Lower lobe of right lung (tissue), 2 donors: ENCODE results near the gene ABITRAM. TPM values are rescaled to one million over a fixed set of nuclear protein-coding genes. Genes with fewer than 3 reads are reported as not detected.

Experiments used
- ATAC-seq, 2 donors: fragments of 200-7000 bp; cut with Tn5 transposase; one replicate each; pipeline ENCODE4 v1.9.1; 2020 to 2022; ENCODE audit warnings: mild to moderate bottlenecking in 2 of 2, moderate library complexity in 2 of 2
- DNase-seq: peaks from one replicate; pipeline ENCODE4 v3.0.0-alpha.2; 2020
- H3K27ac ChIP-seq: fragments of 200-600 bp; one replicate; pipeline ENCODE4 v1.8.0; 2022
- H3K27me3 ChIP-seq: fragments of 200-600 bp; one replicate; pipeline ENCODE4 v1.8.0; 2022; ENCODE audit warnings: low read depth
- H3K36me3 ChIP-seq: fragments of 200-600 bp; one replicate; pipeline ENCODE4 v1.8.0; 2022; ENCODE audit warnings: mild to moderate bottlenecking
- H3K4me1 ChIP-seq: fragments of 200-600 bp; one replicate; pipeline ENCODE4 v1.8.0; 2022
- H3K4me3 ChIP-seq: fragments of 200-600 bp; one replicate; pipeline ENCODE4 v1.8.0; 2022; ENCODE audit warnings: mild to moderate bottlenecking
- H3K9me3 ChIP-seq: fragments of 200-600 bp; one replicate; pipeline ENCODE4 v1.8.0; 2022
- intact Hi-C: fragments of 100-400 bp; cut with DNase I; formaldehyde crosslinking; loops from one replicate; pipeline ENCODE4 v1.11.0; 2022
- total RNA-seq: library from RNA; stranded (reverse); fragmentation: NEBNext Ultra II Directional; extraction: Animal tissue kit (Norgen Biotek cat#: 25700); gene quantifications from one replicate; pipeline ENCODE4 v1.2.1, GENCODE V29; 2021
- TF ChIP-seq, protein P1 (sequence below): fragments of 200-600 bp; IDR thresholded peaks from one replicate; pipeline ENCODE4 v1.8.0; 2022; ENCODE audit warnings: antibody characterized with exemption, mild to moderate bottlenecking
- donor health status: DM: no; HTN: yes; CAD: no; lungs with severe emphysema.

Gene ABITRAM
- total RNA-seq, 1 donor from 2014 or later: 16.5 TPM

DNA sequence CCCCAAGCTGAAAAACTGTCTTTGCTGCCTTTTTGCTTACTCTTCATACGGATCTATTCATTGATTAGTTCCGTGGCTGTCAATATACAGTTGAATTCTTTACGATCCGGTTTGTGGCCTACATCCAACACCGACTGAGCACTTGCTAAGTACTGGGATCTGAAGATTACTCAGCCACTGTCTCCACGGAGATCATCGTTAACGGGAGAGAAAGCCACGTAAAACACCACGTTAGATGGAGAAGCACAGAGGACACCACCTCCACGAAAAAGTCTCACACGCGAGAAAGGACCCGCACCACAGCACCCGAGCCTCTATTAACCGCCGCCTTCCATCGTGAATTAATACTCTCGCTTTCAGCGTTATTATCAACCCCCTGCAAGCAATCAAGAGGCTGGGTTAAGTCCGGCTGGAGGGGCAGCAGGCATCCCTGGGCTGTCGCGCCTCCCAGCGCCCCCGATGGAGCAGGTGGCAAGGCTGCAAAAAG is 926 bp upstream of the ABITRAM start:
- intact Hi-C loops: no loop called here
- no peak for DNase-seq
- Histone ChIP-seq H3K4me3 (peak overlapping the region; percentile 94), H3K27ac (peak overlapping the region; percentile 92), H3K9me3 (no peaks in the 10 kb centered on the region), H3K36me3 (peaks cover 24% of the 10 kb centered on the region), H3K27me3 (no peaks in the 10 kb centered on the region), H3K4me1 (peaks cover 25% of the 10 kb centered on the region)
- ATAC-seq: no peak
- TF ChIP-seq, protein P1, sequence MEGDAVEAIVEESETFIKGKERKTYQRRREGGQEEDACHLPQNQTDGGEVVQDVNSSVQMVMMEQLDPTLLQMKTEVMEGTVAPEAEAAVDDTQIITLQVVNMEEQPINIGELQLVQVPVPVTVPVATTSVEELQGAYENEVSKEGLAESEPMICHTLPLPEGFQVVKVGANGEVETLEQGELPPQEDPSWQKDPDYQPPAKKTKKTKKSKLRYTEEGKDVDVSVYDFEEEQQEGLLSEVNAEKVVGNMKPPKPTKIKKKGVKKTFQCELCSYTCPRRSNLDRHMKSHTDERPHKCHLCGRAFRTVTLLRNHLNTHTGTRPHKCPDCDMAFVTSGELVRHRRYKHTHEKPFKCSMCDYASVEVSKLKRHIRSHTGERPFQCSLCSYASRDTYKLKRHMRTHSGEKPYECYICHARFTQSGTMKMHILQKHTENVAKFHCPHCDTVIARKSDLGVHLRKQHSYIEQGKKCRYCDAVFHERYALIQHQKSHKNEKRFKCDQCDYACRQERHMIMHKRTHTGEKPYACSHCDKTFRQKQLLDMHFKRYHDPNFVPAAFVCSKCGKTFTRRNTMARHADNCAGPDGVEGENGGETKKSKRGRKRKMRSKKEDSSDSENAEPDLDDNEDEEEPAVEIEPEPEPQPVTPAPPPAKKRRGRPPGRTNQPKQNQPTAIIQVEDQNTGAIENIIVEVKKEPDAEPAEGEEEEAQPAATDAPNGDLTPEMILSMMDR: no peak

DNA sequence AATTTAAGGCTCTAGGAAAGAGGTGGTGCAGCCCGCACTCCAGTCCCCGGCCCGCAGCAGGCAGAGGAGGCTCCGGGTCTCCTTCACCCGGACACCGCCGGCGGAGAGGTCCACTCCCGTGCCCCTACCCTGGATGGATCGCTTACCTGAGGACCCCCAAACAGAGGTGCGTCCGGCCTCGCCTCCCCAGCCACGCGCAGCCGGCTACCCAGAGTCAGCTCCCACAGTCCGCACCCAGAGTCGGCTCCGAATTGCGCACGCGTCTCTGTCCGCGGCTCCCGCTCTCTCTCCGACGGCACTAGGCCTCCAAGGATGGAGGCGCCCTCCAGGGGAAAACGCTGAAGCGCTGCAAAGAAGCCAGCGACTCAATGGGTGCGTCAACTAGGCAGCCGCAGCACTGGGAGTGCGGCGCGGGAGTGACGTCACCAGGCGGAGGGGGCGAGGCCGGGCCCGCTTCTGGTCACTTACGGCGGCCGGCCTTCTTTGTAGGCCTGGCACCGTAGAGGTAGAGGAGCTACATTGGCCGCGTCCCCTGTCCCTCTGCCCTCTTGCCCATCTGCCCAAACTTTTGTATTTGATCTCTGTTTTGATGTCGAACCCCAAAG is 380 bp upstream of the ABITRAM start, which contains the start of gene ELP1:
ELP1 (minus strand) TSS at position 407 of the 605 bp plus-strand sequence. CDS start 2,978 bp downstream, outside the sequence.
- peak within 1 kb of the TSS; percentile 94 for H3K4me3 ChIP-seq
- peaks cover 19% of the 10 kb centered on the region for H3K36me3 ChIP-seq
- TF ChIP-seq, protein P1: peak; percentile 40
- peak; percentile 95 for DNase-seq
- intact Hi-C loops: no loop called here
- peaks cover 25% of the 10 kb centered on the region for H3K4me1 ChIP-seq
- ATAC-seq: peak; percentile 95 to 97
- no peaks in the 10 kb centered on the region for H3K9me3 ChIP-seq
- H3K27me3 ChIP-seq: no peaks in the 10 kb centered on the region
- peak within 1 kb of the TSS; percentile 92 for H3K27ac ChIP-seq

DNA sequence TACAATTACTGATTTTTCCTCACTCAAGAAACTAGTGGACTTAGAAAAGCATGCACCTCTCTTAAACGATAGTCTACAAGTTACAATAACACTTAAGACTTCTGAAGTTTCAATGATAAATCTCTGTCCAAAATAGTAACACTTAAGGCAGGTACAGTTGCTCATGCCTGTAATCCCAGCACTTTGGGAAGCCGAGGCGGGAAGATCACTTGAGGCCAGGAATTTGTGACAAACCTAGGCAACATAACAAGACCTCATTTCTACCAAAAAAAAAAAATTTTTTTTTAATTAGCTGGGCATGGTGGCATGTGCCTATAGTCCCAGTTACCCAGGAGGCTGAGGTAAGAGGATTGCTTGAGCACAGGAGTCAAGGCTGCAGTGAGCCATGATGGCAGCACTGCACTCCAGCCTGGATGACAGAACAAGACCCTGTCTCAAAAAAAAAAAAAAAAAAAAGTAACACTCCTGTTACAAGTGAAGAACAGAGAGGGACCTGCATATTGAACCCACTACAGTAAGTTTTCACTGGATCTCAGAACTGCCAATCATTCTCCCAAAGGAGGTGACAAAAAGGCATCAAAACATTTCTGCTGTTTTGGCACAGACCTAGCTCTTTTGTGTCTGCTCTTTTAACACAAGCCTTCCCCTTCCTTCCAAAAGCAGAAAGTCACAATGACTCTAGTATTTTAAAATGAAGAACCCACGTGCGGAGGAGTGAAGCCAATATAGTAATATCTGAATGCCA is 3.5 kb downstream of the ABITRAM start:
- H3K27ac ChIP-seq: no peak overlapping the region
- DNase-seq: no peak
- no peak for ATAC-seq
- H3K27me3 ChIP-seq: no peaks in the 10 kb centered on the region
- TF ChIP-seq, protein P1: no peak
- no peak overlapping the region for H3K4me3 ChIP-seq
- peaks cover 35% of the 10 kb centered on the region for H3K36me3 ChIP-seq
- H3K9me3 ChIP-seq: no peaks in the 10 kb centered on the region
- peaks cover 18% of the 10 kb centered on the region for H3K4me1 ChIP-seq
- intact Hi-C loops: no loop called here

DNA sequence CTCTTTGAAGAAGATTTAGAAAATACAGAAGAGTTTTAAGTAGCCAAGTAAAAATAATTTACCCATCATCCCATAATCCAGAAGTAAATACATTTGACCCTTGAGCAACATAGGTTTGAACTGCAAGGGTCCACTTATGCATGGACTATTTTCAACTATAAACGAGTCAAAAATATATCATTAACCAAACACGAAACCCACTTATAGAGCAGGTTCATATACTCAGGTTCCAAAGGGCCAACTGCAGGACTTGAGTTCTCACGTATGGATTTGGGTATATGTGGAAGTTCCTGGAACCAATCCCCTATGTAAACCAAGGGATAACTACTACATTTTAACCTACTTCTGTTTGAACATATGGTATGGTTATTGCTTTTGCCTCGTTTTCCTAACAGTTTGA is 5.8 kb downstream of the ABITRAM start:
- ATAC-seq (no peak), DNase-seq (no peak)
- Histone ChIP-seq H3K4me1 (peaks cover 9% of the 10 kb centered on the region), H3K9me3 (no peaks in the 10 kb centered on the region), H3K36me3 (peaks cover 49% of the 10 kb centered on the region), H3K27ac (no peak overlapping the region), H3K4me3 (no peak overlapping the region), H3K27me3 (no peaks in the 10 kb centered on the region)
- intact Hi-C loops: no loop called here
- TF ChIP-seq, protein P1: no peak

DNA sequence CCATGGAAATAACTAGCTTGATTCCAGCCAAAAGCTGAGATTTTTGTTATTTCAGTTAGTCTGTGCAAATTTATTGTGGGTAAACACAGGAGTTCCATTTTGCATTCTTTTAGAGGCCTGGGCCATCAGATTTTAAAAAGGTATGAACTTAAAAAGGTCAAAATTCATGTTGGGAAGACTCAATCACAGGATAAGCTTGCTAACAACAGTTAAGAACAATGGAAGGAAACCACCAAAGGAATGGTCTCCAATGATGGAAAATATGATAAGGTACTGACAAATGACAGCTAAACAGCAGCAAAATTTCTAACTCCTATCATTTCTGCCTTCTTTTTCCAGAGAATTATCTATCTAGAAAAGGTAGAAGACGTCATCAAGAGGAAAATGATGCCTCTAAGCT is 16.0 kb downstream of the ABITRAM start:
- H3K36me3 ChIP-seq: peaks cover 3% of the 10 kb centered on the region
- H3K9me3 ChIP-seq: no peaks in the 10 kb centered on the region
- ATAC-seq (no peak), DNase-seq (no peak)
- intact Hi-C loops: no loop called here
- H3K27me3 ChIP-seq: no peaks in the 10 kb centered on the region
- TF ChIP-seq, protein P1: no peak
- no peak overlapping the region for H3K4me3 ChIP-seq
- no peak overlapping the region for H3K27ac ChIP-seq
- no peaks in the 10 kb centered on the region for H3K4me1 ChIP-seq
